ACHN (cell line): ENCODE measurements around the gene FREM2.
A peak's percentile ranks its signal among the peaks of the same experiment; 100 is the strongest.

Experiments used
- DNase-seq: peaks from one replicate; pipeline ENCODE4 v3.0.0-alpha.2; 2015
- in situ Hi-C: cut with HindIII; loops from 2 replicates; pipeline ENCODE4 v1.10.0; 2017; ENCODE audit warnings: low sequenced_read_pairs, low pct_ligation_motif_present, low pct_unique_long_range_greater_than_20kb

FREM2 gene

DNA sequence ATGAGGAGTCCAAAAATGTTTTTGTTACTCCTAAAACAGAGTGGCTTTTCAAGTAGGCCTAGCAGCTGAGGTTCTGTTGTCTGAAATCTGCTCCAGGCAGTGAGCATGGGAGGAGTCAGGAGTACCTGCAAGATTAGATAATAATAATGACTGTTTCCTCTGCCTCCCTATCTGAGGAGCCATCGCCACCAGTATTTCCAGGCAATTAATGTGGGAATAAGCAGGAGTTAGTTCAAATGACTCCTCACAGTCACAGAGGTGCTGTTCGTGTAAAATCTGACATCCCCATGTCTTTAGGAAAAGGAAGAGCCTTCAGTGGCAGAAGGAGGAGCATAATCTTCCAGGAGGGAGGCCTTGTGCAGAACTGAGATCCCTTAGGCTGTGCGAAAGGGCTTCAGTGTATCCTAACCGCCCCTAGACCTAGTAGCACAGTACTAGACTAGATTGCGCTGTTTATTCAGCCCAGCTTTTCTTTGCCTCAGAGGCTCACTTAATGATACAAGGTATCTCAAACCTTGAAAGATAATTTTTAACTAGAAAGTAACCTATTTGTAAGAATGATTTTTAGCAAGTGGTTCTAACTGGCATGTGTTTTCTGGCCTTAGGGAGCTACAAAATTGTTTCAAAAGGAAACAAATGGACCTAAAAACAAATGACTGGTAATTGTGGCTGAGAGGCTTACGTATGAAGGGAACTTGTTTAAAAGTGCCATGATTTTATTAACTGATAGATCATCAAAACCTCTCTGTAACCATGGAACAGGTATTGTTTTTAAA is 49.0 kb downstream of the FREM2 start:
- DNase-seq = peak; percentile 21
- in situ Hi-C loops = no loop called here

DNA sequence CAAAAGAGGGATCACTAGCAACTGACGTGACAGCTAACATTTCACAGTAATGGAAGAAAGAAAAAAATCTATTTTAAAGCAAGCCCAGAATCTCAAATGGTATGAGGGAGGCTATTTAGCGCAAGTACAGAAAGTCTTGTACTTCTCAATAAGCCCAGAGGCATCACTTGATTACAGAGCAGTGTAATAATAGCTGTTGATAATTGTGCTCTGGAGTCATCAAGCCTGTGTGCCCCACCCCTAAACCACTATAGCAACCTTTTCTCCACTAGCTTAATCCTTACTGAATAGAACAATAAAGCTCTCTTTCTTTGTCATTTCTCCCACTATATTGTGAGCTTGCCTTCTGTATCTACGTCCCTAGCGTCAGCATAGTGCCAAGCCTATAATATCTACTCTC is 56.6 kb downstream of the FREM2 start:
- in situ Hi-C loops = no loop called here

DNA sequence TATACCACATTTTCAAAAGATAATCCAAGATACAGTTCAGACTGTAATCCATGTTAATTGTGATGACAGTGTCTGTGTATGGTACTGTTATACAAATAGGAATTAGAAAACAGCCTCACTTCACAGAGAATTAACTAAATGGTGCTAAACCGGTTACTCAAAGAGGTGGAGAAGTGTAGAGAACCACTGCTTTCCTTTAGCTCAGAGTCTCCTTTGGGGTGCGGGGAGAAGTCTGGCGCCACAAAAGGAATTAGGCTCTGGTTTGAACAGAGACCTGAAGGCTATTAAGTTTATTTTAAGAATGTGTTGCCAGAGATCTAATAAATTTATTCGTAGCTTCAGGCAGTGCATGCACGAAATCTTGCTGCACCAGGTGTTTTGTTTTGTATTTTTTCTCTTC is 65.8 kb downstream of the FREM2 start:
- in situ Hi-C loops = no loop called here

More for the DNA sequence above, 56.6 kb downstream of the FREM2 start:
- DNase-seq = no peak

DNA sequence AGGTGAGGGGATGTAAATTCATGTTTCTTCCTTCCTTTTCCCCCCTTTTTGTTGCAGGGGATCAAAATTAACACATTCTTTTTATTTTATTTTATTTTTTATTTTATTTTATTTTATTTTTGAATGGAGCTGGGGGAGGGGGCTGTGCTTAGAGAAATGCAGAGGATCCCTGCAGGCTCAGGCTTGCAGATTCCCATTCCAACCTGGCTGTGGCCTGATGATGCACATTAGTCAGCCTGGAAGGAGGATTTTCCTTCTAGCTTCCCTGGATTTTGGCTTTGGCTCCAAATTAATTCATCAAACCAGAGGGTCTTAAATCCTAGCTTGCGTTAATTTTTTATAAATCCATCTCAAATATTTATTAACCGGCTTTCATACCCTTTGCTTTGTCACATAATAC is 67.0 kb downstream of the FREM2 start:
- DNase-seq = no peak
- in situ Hi-C loops = no loop called here

More for the DNA sequence above, 65.8 kb downstream of the FREM2 start:
- DNase-seq = no peak

DNA sequence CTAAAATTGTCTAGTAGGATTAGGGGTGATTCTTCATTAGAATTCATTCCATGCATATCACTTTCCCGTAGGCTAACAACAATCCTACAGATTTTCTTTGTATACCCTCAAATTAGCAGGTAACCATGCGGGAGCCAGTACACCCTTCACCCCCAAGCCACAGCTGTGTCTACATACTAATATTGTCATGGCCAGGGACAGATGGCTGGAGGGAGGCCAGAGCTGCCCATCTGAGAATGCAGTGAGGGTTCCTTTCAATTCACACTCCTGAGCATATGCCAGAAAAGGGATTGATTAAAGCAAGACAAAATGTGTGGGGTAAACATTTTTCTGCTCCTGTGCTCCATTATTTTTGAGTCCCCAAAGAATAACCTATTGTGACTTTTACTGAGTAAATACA is 68.9 kb downstream of the FREM2 start:
- DNase-seq = no peak
- in situ Hi-C loops = no loop called here

DNA sequence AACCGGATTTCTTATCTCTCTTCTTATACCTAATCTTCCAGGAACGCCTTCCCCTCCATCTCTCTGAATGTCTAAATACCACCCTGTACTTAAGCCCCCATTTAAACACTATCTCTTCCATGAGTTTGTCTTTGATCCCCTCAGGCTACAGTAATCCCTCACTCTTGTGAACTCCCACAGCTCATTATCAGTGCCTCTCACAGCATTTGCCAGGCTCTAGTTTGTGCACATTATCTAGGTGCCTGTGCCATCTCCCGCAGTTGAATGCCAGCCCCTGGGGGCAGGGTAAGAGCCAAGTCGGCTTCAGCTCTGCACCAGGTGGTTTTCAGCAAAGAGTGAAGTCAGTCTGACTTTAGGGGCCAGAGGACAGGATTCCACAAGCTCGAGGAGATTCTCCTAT is 71.4 kb downstream of the FREM2 start:
- no peak for DNase-seq
- in situ Hi-C loops = no loop called here

DNA sequence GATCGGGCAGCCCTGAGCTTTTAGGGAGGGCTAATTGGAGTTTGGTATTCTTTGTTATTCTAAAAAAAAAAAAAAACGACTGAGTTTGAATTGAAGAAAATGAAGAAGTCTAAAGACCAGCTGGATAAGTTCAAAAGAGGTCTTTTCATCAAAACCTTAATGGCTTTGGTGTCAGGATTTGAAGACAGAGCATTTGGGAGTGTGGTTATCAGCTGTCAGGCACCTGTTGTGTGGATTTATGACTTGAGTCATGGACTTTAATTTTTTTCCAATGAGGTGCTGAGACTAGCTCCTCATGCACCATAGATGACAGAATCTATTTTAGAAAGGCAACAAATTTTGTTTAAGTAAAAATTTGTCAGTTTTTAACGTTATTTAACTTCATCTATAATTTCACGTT is 72.5 kb downstream of the FREM2 start:
- no peak for DNase-seq
- in situ Hi-C loops = no loop called here

DNA sequence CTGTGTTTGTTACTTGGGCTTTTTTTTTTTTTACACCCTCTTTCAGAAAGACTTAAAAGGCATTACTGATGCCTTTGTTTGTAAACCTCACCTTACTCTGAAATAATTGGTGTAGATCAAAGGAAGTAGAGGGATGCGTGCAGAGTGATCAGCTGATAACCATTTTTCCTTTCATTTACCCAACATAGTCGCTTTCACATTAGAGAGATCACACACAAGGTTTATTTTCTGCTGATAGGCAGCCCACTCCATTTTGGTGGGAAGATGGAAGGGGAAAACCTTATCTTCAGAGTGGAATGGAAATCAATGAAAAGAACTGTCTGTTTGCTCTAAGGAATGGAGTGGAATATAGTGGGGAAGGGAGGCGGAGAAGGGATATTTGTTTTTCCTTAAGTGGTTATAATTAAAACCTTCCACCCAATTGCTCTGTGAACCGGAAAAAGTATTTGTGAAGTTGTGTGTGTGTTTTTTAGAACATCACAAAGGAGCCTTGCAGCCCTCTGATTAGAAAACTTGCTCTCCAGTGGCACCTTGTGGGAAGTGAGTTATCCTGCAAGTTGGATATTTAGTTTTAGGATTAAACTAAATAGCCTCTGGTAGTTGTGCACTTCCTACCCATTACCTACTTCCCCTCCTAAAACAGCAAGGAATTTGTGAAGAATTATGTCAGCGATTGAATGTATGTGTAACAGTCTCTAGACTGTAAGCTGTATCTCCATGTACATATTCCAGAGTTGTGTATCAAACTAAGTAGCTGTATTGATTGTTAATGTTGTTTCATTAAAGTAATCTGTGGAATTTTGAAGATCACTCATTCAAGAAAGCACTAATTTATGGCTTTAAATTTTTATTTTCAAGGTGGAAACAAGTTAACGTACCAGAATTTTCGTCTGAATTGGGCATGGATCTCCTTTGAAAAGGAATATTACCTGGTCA is 76.8 kb downstream of the FREM2 start:
- in situ Hi-C loops = no loop called here
- DNase-seq = peak; percentile 53

DNA sequence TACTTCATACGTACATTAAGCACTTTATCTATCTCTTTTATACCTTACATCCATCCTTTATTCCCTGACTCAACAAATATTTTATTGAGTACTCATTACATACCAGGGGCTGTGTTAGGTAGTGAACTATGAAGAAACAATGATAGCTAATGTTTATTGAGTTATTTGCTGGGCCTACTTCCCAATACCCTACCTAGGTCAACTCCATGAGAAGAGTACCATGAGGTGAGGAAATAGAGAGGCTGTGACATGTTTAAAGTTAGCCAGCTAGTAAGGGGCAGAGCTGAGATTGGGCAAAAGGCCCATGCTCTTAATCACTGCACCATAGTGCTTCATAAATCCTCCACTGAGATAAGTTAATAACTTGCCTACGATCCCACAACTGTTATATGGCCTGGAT is 79.9 kb downstream of the FREM2 start:
- in situ Hi-C loops = no loop called here
- no peak for DNase-seq

DNA sequence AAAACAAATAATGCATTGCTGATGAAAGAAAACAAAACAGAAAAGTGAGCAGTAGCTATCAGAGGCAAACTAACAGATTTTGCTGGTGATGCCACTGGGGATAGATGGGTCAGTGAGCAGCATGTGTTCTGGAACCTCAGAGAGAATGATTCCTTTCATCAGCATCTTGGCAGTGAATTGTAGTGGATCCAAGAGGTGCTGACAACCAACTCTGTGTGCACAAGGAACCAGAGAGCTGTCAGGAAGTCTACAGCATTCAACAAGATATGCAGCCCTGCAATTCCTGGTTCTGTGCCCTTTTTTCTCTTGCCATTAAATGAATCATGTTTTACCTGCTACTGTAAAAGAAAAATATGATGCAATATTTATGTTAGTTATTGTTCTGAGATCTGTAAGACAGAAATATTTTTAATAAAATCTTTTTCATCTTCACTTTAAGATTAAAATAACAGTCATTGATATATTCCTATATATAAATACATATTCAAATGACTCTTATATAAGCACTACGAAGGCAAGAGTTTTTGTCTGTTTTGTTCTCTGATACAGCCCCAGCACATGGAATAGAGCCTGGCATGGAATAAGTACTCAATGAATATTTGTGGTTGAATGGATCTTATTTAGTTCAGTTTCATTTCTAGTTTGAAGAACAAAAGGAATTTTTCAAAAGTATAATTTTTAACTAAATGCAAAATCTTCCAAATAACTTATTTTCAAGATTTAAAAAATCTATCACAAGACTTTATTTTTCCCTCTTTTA is 80.8 kb downstream of the FREM2 start:
- in situ Hi-C loops = no loop called here
- DNase-seq = no peak

DNA sequence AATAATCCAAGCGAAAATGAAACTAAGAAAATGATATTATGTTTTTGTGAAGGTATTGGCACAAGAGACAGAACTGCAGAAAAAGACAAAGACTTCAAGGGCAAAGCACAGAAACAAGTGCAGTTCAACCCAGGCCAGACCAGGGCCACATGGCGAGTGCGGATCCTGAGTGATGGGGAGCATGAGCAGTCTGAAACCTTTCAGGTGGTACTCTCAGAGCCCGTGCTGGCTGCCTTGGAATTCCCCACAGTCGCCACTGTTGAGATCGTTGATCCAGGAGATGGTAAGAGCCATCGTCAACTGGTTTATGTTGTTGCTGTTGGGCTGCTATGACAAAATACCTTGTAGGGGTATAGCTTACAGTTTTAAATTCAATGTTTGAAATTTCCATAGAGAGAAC is 82.6 kb downstream of the FREM2 start:
- in situ Hi-C loops = no loop called here
- no peak for DNase-seq

DNA sequence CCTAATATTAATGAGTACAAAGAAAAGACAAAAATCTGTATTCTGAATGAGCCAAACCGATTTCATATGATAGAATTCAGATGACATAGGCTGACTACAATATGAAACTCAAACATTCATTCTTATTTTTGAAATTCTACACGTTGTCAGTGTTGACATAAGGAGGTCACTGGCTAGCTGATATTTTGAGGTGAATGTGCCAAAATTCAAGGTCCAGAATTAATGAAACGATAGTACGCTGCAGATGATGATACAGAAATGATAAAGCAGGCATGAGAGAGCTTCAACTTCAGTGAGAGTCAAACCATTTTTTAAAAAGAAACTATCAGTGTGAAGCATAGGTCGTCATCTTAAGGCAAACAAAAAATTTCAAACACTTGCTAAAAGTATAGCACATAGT is 88.2 kb downstream of the FREM2 start:
- no peak for DNase-seq
- in situ Hi-C loops = no loop called here

DNA sequence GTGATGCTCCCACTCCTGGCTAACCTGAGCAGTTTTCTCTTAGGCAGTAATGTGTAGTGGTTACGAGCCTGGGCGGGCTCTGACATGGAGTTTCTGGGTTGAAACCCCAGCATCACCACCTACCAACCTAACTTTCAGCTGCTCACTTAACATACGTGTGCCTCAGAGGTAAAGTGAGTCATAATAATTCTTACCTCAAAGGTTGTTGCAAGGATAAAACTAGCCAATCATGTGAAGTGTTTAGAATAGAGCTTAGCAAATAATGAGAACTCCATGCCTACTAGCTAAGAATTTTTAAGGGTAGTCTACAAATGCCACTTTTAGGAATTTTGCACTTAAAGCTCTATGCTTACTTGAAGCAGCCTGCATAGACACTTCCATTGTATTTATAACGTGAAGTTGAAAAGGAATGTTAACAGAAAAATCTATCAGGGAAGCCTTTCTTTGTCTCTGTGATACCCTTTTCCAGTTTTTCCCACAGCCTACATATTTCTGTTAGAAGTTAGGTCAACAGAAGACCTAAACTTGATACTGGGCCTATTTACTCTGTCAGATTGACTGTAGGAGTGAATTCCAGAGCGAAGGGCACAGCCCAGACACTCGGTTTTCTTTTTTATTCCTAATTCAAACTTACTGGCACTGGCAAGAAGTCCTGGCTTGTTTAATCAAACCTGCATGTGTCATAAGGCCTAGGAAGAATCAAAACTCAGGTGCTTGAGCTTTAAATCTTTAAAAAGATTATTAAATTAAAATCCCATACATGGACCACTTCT is 90.7 kb downstream of the FREM2 start:
- in situ Hi-C loops = no loop called here

DNA sequence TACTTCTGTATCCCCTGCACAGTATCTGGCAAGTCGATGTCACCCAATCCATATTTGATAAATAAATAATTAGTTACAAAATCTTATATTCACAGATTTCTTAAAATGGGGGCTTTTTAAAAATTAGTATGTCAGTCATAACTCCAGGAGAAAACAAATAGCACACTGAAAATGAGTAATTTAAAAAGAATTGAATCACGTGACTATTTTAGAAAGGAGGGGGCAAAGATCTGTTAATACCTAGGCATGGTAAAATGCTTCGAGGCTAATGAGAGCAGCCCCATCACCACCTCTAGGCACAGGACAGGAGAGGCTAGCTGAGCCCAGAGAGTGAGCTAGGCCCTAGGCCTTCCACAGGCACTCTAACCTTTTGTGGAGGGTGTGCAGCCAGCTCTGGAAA is 94.7 kb downstream of the FREM2 start:
- DNase-seq = no peak
- in situ Hi-C loops = no loop called here

More for the DNA sequence above, 90.7 kb downstream of the FREM2 start:
- DNase-seq = no peak

DNA sequence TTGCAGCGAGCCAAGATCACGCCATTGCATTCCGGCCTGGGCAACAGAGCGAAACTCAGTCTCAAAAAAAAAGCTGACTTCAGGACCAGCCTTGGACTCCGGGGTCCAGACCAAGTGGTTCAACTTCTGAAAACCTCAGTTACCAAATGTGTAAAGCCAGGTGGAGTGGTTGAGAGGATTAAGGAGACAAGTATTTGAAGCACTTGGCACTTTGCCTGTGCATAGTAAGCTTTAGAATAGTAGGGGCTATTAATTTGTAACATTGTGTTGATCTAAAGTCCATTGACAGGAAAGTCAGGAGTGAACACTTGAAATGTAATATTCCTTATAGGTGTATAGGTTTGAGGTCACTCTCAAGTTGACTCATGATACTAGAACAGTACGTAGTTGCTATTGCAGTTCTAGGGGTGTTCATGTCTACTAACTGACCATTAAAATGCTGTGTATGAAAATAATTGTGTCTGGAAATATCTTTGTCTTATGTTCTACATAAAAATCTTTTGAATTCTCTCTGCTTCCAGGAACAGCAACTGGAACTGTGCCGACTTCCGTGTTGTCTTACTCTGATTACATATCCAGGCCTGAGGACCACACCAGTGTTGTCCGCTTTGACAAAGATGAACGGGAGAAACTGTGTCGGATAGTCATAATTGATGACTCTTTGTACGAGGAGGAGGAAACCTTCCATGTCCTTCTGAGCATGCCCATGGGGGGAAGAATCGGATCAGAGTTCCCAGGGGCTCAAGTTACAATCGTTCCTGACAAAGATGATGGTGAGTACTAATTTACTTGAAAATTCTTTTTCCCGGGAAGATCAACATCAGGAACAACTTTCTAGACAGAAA is 97.4 kb downstream of the FREM2 start:
- in situ Hi-C loops = no loop called here
- peak; percentile 33 for DNase-seq

DNA sequence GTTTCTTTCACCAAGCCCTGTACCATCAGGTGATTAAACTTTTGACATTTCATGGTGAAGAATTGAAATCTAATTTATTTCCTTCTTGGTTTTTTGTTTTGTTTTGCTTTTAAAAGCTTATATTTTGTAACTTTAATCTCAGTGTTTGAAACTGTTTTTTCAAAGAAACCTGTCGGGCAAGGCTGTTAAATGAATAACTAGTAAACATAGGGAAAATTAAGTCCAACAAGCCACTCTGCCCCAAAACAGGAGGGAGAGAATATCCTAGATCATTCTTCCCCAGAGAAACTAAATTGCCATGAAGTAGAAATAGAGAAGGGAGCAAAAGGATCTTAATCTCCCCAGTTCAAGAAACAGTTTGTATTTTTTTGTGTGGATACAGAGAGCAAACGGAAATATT is 98.2 kb downstream of the FREM2 start:
- in situ Hi-C loops = no loop called here
- no peak for DNase-seq

DNA sequence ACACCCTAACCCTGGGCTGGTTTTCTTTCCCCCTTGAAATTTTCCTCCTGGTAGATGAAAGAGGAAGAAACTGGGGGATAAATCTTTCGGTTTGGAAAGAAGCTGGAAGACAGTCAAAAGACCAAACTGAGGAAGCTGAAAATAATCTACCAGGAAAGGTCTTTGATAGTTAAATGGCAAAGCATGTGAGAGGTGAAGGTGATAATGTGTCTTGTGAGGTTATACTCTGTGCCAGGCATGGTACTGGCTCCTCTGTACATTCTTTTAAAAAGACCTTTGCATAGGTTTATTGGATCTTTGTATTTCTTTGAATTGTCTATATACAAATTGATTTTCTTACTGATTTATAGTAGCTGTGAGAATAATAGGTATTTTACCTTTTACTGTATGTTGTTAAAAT is 98.6 kb downstream of the FREM2 start:
- DNase-seq = no peak
- in situ Hi-C loops = no loop called here

DNA sequence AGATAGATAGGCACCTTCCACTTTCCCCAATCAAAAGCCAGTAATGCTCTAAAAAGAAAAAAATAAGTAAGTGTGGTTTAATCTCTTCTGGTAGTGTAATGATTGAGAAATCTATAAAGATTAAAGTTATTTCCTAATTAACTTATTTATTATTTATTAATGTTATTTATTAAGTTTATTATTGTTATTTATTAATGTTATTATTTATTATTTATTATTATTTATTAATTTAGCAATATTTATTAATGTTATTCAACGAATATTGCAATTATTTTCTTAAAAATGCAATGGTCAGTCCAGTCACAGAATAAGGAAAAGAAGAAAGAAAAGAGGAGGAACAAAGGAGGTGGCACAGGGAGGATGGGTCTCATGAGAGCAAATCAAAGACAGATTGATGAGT is 100.7 kb downstream of the FREM2 start:
- in situ Hi-C loops = no loop called here
- no peak for DNase-seq
